ENCODE measurements around the gene GNG8. TPM values are rescaled to one million over a fixed set of nuclear protein-coding genes. Genes with fewer than 3 reads are reported as not detected.

Gene GNG8
- polyA plus RNA-seq, 1 donor from 2014 or later = not detected

- H4K20me1 ChIP-seq (ENCODE audit: insufficient read depth) = peaks cover 3% of the 10 kb centered on the region
- no peaks in the 10 kb centered on the region for H3K79me2 ChIP-seq (replicated peaks; ENCODE audit: insufficient read depth, low read length)
- no peaks in the 10 kb centered on the region for H3K36me3 ChIP-seq (ENCODE audit: insufficient read depth, low read length)
- H3K9me3 ChIP-seq (ENCODE audit: low read length) = no peaks in the 10 kb centered on the region
- no peaks in the 10 kb centered on the region for H3K9me2 ChIP-seq (ENCODE audit: insufficient read depth, low read length)
- H3K9ac ChIP-seq (ENCODE audit: low read length) = no peak overlapping the region
- no peak overlapping the region for H3K4me3 ChIP-seq (ENCODE audit: low read length)
- no peaks in the 10 kb centered on the region for H3F3A ChIP-seq (ENCODE audit: insufficient read depth, low read length, poor library complexity, severe bottlenecking)
- H2AFZ ChIP-seq (ENCODE audit: low read depth, low read length) = no peak overlapping the region
- no peaks in the 10 kb centered on the region for H3K27me3 ChIP-seq (ENCODE audit: insufficient read depth, low read depth, low read length)
- no peak overlapping the region for H3K4me2 ChIP-seq (ENCODE audit: low read length)
- no peak overlapping the region for H3K27ac ChIP-seq (ENCODE audit: low read length)
- TF ChIP-seq SMC3 (conservative IDR thresholded peaks at IDR 0.05; ENCODE audit: poor library complexity) (no peak), MXI1 (conservative IDR thresholded peaks at IDR 0.05; ENCODE audit: poor library complexity, severe bottlenecking) (no peak), REST (IDR thresholded peaks at IDR 0.05; ENCODE audit: borderline replicate concordance) (no peak), POLR2AphosphoS5 (IDR thresholded peaks at IDR 0.05) (no peak)
Measured at GRCh38 chr19:46611776-46612175, 24.2 kb downstream of the GNG8 start.

DNA sequence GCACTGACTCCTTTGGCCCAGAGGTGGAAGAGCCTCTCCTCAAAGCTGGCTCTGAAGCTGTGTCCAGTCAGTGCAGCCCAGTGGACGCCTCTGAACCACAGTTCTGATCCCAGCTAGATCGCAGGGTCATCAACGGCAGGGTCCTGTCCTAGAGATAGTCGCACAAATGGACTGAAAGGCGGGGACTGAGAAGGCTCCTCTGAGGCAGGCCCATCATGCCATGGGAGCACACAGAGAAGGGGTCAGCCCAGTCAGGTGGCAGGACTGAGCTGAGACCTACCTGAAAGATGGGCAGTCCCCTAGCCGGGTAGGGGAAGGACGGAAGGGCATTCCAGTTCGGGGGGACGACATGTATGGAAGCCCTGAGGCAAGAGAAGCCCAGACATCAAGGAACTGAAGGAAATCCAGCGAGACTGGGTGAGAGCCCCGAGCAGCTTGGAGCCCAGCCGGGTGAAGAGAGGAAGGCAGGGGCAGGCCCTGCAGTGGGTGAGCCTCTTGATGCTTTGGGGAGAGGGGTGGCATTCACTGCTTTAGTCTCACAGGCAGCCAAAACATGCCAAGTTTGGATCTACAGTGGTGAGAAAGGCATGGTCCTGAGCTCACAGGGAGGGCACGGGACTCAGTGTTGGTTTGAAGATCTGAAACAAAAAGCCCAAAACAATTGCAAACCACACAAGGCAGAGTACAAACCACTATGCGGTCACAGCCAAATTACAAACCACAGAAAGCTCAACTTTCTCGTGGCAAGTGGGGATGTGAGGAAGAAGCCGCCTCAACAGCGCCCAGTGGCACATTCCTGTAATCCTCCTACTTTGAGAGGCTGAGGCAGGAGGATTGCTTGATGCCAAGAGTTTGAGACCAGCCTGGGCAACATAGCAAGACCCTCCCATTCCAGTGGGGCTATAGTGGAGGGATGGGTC lies 24.9 kb downstream of the GNG8 start:
- peaks cover 9% of the 10 kb centered on the region for H4K20me1 ChIP-seq (ENCODE audit: insufficient read depth)
- H3K9ac ChIP-seq (ENCODE audit: low read length) = no peak overlapping the region

GRCh38 chr19:46610413-46610775 lies 25.6 kb downstream of the GNG8 start:
- Histone ChIP-seq H3K4me2 (ENCODE audit: low read length) (no peak overlapping the region), H3K4me3 (ENCODE audit: low read length) (no peak overlapping the region), H3K9me3 (ENCODE audit: low read length) (no peaks in the 10 kb centered on the region), H4K20me1 (ENCODE audit: insufficient read depth) (peaks cover 16% of the 10 kb centered on the region), H3K9ac (ENCODE audit: low read length) (no peak overlapping the region), H3K27me3 (ENCODE audit: insufficient read depth, low read depth, low read length) (no peaks in the 10 kb centered on the region), H3K9me2 (ENCODE audit: insufficient read depth, low read length) (no peaks in the 10 kb centered on the region), H3K79me2 (replicated peaks; ENCODE audit: insufficient read depth, low read length) (peaks cover 13% of the 10 kb centered on the region), H2AFZ (ENCODE audit: low read depth, low read length) (no peak overlapping the region), H3K36me3 (ENCODE audit: insufficient read depth, low read length) (no peaks in the 10 kb centered on the region), H3K27ac (ENCODE audit: low read length) (no peak overlapping the region), H3F3A (ENCODE audit: insufficient read depth, low read length, poor library complexity, severe bottlenecking) (no peaks in the 10 kb centered on the region)
- no peak for TF ChIP-seq TAF1 (IDR thresholded peaks at IDR 0.05; ENCODE audit: low read depth)
- no peak for TF ChIP-seq EZH2 (IDR thresholded peaks at IDR 0.05; ENCODE audit: borderline replicate concordance, insufficient read depth, low read length, poor library complexity, severe bottlenecking)
- no peak for TF ChIP-seq EP300 (conservative IDR thresholded peaks at IDR 0.05; ENCODE audit: poor library complexity, severe bottlenecking)
- no peak for TF ChIP-seq RAD21 (conservative IDR thresholded peaks at IDR 0.05)
- no peak for TF ChIP-seq CTCF (IDR thresholded peaks at IDR 0.05; ENCODE audit: poor library complexity, severe bottlenecking)
- no peak for TF ChIP-seq REST (IDR thresholded peaks at IDR 0.05; ENCODE audit: borderline replicate concordance)
- TF ChIP-seq SMC3 (conservative IDR thresholded peaks at IDR 0.05; ENCODE audit: poor library complexity) = no peak
- TF ChIP-seq MXI1 (conservative IDR thresholded peaks at IDR 0.05; ENCODE audit: poor library complexity, severe bottlenecking) = no peak
- no peak for TF ChIP-seq POLR2AphosphoS5 (IDR thresholded peaks at IDR 0.05)

More for the DNA sequence above, 24.9 kb downstream of the GNG8 start:
- Histone ChIP-seq H3K4me2 (ENCODE audit: low read length) (no peak overlapping the region), H2AFZ (ENCODE audit: low read depth, low read length) (no peak overlapping the region), H3F3A (ENCODE audit: insufficient read depth, low read length, poor library complexity, severe bottlenecking) (no peaks in the 10 kb centered on the region), H3K27ac (ENCODE audit: low read length) (no peak overlapping the region), H3K27me3 (ENCODE audit: insufficient read depth, low read depth, low read length) (no peaks in the 10 kb centered on the region), H3K4me3 (ENCODE audit: low read length) (no peak overlapping the region), H3K9me3 (ENCODE audit: low read length) (no peaks in the 10 kb centered on the region), H3K79me2 (replicated peaks; ENCODE audit: insufficient read depth, low read length) (peaks cover 6% of the 10 kb centered on the region), H3K9me2 (ENCODE audit: insufficient read depth, low read length) (no peaks in the 10 kb centered on the region), H3K36me3 (ENCODE audit: insufficient read depth, low read length) (no peaks in the 10 kb centered on the region)
- no peak for TF ChIP-seq MXI1 (conservative IDR thresholded peaks at IDR 0.05; ENCODE audit: poor library complexity, severe bottlenecking)
- peak; percentile 31 for TF ChIP-seq POLR2AphosphoS5 (IDR thresholded peaks at IDR 0.05)
